ENCODE data around the gene WWC2.

DNA sequence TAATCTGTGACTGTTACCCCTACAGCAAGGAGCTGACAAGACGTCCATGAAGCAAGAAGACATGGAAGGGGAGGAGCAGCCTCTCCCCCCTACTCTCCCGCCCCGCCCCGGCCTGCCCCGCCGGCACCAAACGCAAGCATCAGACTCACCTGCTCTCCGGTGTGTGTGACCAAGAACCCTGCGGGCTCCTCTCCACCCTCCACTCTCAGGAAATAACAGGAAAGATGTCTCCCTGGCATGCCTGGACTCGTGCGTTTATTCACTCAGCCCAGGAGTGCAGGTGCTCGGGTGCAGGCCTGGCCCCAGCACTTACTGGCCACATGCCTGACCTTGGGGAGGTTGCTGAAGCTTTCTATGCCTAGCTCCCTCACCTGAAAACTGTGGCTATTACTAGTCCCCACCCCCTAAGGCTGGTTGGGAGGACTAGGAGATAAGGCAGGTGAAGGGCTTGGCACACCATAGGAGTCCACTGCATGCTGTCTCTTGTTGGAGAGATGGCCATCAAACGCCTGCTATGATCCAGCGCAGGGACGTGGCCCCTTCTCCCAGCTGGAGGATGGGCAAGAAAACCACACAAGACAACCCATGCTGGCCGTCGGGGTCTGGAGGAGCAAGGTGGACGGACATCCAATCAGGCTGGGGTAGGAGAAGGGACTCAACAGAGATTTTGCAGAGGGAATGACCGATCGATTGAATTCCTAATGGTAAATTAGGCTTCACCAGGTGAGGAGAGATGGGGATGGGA is 258.0 kb downstream of the WWC2 start:
- TF ChIP-seq, protein P1, sequence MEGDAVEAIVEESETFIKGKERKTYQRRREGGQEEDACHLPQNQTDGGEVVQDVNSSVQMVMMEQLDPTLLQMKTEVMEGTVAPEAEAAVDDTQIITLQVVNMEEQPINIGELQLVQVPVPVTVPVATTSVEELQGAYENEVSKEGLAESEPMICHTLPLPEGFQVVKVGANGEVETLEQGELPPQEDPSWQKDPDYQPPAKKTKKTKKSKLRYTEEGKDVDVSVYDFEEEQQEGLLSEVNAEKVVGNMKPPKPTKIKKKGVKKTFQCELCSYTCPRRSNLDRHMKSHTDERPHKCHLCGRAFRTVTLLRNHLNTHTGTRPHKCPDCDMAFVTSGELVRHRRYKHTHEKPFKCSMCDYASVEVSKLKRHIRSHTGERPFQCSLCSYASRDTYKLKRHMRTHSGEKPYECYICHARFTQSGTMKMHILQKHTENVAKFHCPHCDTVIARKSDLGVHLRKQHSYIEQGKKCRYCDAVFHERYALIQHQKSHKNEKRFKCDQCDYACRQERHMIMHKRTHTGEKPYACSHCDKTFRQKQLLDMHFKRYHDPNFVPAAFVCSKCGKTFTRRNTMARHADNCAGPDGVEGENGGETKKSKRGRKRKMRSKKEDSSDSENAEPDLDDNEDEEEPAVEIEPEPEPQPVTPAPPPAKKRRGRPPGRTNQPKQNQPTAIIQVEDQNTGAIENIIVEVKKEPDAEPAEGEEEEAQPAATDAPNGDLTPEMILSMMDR (IDR thresholded peaks at IDR 0.05 in 4 of 5, conservative IDR thresholded peaks at IDR 0.05 in 1 of 5): no peak
- TF ChIP-seq POLR2A (IDR thresholded peaks at IDR 0.05): no peak

All from gastrocnemius medialis (tissue), 4 donors.